ENCODE data around the gene ELK1.

GRCh38 chrX:47621851-47622250 lies 28.5 kb downstream of the ELK1 start:
- TF ChIP-seq, protein P1, sequence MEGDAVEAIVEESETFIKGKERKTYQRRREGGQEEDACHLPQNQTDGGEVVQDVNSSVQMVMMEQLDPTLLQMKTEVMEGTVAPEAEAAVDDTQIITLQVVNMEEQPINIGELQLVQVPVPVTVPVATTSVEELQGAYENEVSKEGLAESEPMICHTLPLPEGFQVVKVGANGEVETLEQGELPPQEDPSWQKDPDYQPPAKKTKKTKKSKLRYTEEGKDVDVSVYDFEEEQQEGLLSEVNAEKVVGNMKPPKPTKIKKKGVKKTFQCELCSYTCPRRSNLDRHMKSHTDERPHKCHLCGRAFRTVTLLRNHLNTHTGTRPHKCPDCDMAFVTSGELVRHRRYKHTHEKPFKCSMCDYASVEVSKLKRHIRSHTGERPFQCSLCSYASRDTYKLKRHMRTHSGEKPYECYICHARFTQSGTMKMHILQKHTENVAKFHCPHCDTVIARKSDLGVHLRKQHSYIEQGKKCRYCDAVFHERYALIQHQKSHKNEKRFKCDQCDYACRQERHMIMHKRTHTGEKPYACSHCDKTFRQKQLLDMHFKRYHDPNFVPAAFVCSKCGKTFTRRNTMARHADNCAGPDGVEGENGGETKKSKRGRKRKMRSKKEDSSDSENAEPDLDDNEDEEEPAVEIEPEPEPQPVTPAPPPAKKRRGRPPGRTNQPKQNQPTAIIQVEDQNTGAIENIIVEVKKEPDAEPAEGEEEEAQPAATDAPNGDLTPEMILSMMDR (IDR thresholded peaks at IDR 0.05; ENCODE audit: low read depth, low read length, poor library complexity, severe bottlenecking) = no peak
- no peak for TF ChIP-seq EZH2phosphoT487 (IDR thresholded peaks at IDR 0.05; ENCODE audit: borderline replicate concordance, low read length)
